HEK293T (cell line): Measurements from ENCODE around the gene PRICKLE4.

ENCODE experiments used
- BHLHE40 ChIP-seq: fragments of 450-650 bp; IDR thresholded peaks from 2 replicates; pipeline ENCODE4 v1.6.1; 2016; ENCODE audit warnings: mild to moderate bottlenecking, moderate library complexity, borderline replicate concordance
- FOXM1 ChIP-seq: fragments of 450-650 bp; IDR thresholded peaks from 2 replicates; pipeline ENCODE4 v1.6.1; 2017; ENCODE audit warnings: mild to moderate bottlenecking, borderline replicate concordance

GRCh38 chr6:41824571-41825569, 44.3 kb downstream of the PRICKLE4 start:
- TF ChIP-seq BHLHE40 (no peak), FOXM1 (no peak)
